ENCODE measurements around the gene TADA3.

DNA sequence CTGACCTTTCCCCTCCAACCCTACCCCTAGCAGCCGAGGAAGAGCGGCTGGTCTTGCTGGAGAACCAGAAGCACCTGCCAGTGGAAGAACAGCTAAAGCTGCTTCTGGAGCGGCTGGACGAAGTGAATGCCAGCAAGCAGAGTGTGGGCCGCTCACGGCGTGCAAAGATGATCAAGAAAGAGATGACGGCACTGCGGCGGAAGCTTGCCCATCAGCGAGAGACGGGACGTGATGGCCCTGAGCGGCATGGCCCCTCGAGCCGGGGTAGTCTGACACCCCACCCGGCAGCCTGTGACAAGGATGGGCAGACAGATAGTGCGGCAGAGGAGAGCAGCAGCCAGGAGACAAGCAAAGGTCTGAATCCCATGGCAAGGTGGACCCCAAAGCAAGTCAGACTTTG is 48.7 kb downstream of the TADA3 start:
- TF ChIP-seq, protein P1, sequence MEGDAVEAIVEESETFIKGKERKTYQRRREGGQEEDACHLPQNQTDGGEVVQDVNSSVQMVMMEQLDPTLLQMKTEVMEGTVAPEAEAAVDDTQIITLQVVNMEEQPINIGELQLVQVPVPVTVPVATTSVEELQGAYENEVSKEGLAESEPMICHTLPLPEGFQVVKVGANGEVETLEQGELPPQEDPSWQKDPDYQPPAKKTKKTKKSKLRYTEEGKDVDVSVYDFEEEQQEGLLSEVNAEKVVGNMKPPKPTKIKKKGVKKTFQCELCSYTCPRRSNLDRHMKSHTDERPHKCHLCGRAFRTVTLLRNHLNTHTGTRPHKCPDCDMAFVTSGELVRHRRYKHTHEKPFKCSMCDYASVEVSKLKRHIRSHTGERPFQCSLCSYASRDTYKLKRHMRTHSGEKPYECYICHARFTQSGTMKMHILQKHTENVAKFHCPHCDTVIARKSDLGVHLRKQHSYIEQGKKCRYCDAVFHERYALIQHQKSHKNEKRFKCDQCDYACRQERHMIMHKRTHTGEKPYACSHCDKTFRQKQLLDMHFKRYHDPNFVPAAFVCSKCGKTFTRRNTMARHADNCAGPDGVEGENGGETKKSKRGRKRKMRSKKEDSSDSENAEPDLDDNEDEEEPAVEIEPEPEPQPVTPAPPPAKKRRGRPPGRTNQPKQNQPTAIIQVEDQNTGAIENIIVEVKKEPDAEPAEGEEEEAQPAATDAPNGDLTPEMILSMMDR (conservative IDR thresholded peaks at IDR 0.05; ENCODE audit: low read depth, low read length), result no peak
- no peak for TF ChIP-seq FOS (IDR thresholded peaks at IDR 0.05; ENCODE audit: low read depth, low read length)
- TF ChIP-seq RFX5 (IDR thresholded peaks at IDR 0.05; ENCODE audit: low read depth, low read length), result no peak
- TF ChIP-seq MXI1 (IDR thresholded peaks at IDR 0.05; ENCODE audit: borderline replicate concordance, low read depth, low read length), result no peak
- TF ChIP-seq, protein P2, sequence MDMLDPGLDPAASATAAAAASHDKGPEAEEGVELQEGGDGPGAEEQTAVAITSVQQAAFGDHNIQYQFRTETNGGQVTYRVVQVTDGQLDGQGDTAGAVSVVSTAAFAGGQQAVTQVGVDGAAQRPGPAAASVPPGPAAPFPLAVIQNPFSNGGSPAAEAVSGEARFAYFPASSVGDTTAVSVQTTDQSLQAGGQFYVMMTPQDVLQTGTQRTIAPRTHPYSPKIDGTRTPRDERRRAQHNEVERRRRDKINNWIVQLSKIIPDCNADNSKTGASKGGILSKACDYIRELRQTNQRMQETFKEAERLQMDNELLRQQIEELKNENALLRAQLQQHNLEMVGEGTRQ (IDR thresholded peaks at IDR 0.05; ENCODE audit: low read depth, low read length), result no peak

All from IMR-90 (cell line).